HepG2 (cell line): Measurements from ENCODE around the gene CABP2. TPM values are rescaled to one million over a fixed set of nuclear protein-coding genes. Genes with fewer than 3 reads are reported as not detected.

Experiments
- ATAC-seq: fragments of 200-7000 bp; cut with Tn5 transposase; 3 replicates; pipeline ENCODE4 v1.9.1; 2020; ENCODE audit warnings: mild to moderate bottlenecking, moderate library complexity
- BruUV-seq: library from RNA; stranded (reverse); fragments of 400-500 nt; replicated peaks from 2 replicates; lab custom pipeline; 2021; lab: Mats Ljungman, UMichigan
- CTCF ChIA-PET: fragments of 300-600 bp; formaldehyde crosslinking; extraction: SDS; loops from one replicate; lab custom pipeline; 2021; ENCODE audit warnings: low total read pairs, inconsistent platforms, low intra/inter-chr PET ratio; lab: Yijun Ruan, JAX
- POLR2A ChIA-PET: fragments of 350-600 bp; sonication (Branson Sonifier 250); formaldehyde crosslinking; loops from one replicate; lab custom pipeline; 2020; ENCODE audit warnings: antibody characterized with exemption, inconsistent platforms; lab: Yijun Ruan, JAX
- DNase-seq: peaks from one replicate; pipeline ENCODE4 v3.0.0-alpha.2; 2015; ENCODE audit warnings: low spot score
- FAIRE-seq: peaks from 3 replicates; lab custom pipeline; 2011; peaks lifted over from hg19 to GRCh38; lab: Jason Lieb, UNC
- H2AFZ ChIP-seq: one replicate; pipeline ENCODE4 v1.6.1; 2011; ENCODE audit warnings: low read length, inconsistent platforms
- H3K27ac ChIP-seq: fragments of 300-600 bp; 3 replicates; pipeline ENCODE4 v1.8.0; 2011; ENCODE audit warnings: mixed run types, mild to moderate bottlenecking, mixed read lengths, low read length, inconsistent platforms; ENCODE audit not compliant: insufficient read depth; ENCODE audit errors: extremely low read length
- H3K27me3 ChIP-seq, 2 experiments: fragments of 200-600 bp in 1 of 2; 2 replicates in 1 of 2; 3 replicates in 1 of 2; pipeline versions ENCODE4 v1.6.0 to v1.8.0; 2011; ENCODE audit warnings: low read length in 2 of 2, mild to moderate bottlenecking in 2 of 2, moderate library complexity in 2 of 2, inconsistent platforms in 1 of 2; ENCODE audit not compliant: insufficient read depth in 2 of 2, control insufficient read depth in 1 of 2
- H3K36me3 ChIP-seq, 2 experiments: fragments of 200-600 bp in 1 of 2; replicated peaks in 1 of 2; 2 replicates in 1 of 2; 3 replicates in 1 of 2; pipeline versions ENCODE4 v1.5.1 to v1.8.0; 2011; ENCODE audit warnings: low read length in 2 of 2, inconsistent platforms in 1 of 2; ENCODE audit not compliant: insufficient read depth in 2 of 2, control insufficient read depth in 1 of 2
- H3K4me1 ChIP-seq: 2 replicates; pipeline ENCODE4 v1.5.1; 2012; ENCODE audit warnings: low read length, inconsistent platforms; ENCODE audit not compliant: insufficient read depth
- H3K4me2 ChIP-seq: 2 replicates; pipeline ENCODE4 v1.6.0; 2011; ENCODE audit warnings: low read depth, low read length, inconsistent platforms
- H3K4me3 ChIP-seq, 3 experiments: fragments of 200-600 bp in 1 of 3; sonication (generic), shearing (Covaris generic) in 1 of 3; replicated peaks in 1 of 3; 2 replicates each; pipeline ENCODE4 v1.5.1; 2011 to 2016; ENCODE audit warnings: low read length in 3 of 3, inconsistent platforms in 2 of 3, low read depth in 2 of 3, mild to moderate bottlenecking in 2 of 3, control low read depth in 1 of 3, mixed read lengths in 1 of 3; ENCODE audit not compliant: insufficient read depth in 1 of 3
- H3K79me2 ChIP-seq: one replicate; pipeline ENCODE4 v1.6.1; 2011; ENCODE audit warnings: low read length, inconsistent platforms; ENCODE audit not compliant: insufficient read depth
- H3K9ac ChIP-seq: 2 replicates; pipeline ENCODE4 v1.6.0; 2011; ENCODE audit warnings: mild to moderate bottlenecking, low read depth, low read length, inconsistent platforms; ENCODE audit not compliant: insufficient read depth
- H3K9me3 ChIP-seq: 2 replicates; pipeline ENCODE4 v1.5.1; 2012; ENCODE audit warnings: mild to moderate bottlenecking, low read length
- H4K20me1 ChIP-seq: 2 replicates; pipeline ENCODE4 v1.6.0; 2011; ENCODE audit warnings: inconsistent platforms, mild to moderate bottlenecking, low read length, moderate library complexity; ENCODE audit not compliant: insufficient read depth
- ADNP ChIP-seq: sonication (generic); formaldehyde crosslinking; IDR thresholded peaks from 2 replicates; pipeline ENCODE4 v1.4.0; 2020; ENCODE audit warnings: missing genetic modification reagents
- BCL6 ChIP-seq: IDR thresholded peaks from 2 replicates; pipeline ENCODE4 v1.6.1; 2016; ENCODE audit warnings: missing genetic modification reagents, missing compliant biosample characterization
- CTCF ChIP-seq: sonication (generic); formaldehyde crosslinking; IDR thresholded peaks from 2 replicates; pipeline ENCODE4 v1.5.0; 2020; ENCODE audit warnings: mild to moderate bottlenecking, missing genetic modification reagents, moderate library complexity
- E2F5 ChIP-seq: sonication (generic); formaldehyde crosslinking; conservative IDR thresholded peaks from 2 replicates; pipeline ENCODE4 v1.4.0; 2020; ENCODE audit warnings: missing genetic modification reagents
- ELF3 ChIP-seq: IDR thresholded peaks from 2 replicates; pipeline ENCODE4 v1.6.1; 2016; ENCODE audit warnings: missing genetic modification reagents, missing compliant biosample characterization
- GTF3A ChIP-seq: sonication (generic); formaldehyde crosslinking; conservative IDR thresholded peaks from 2 replicates; pipeline ENCODE4 v1.4.0; 2020; ENCODE audit warnings: mild to moderate bottlenecking, missing genetic modification reagents
- MAFG ChIP-seq: sonication (generic); formaldehyde crosslinking; IDR thresholded peaks from 2 replicates; pipeline ENCODE4 v1.5.1; 2020; ENCODE audit warnings: mild to moderate bottlenecking, missing genetic modification reagents
- NR2F6 ChIP-seq, 2 experiments: IDR thresholded peaks; 2 replicates each; pipeline ENCODE4 v1.6.1; 2016; ENCODE audit warnings: antibody characterized with exemption in 1 of 2, mild to moderate bottlenecking in 1 of 2
- TEAD3 ChIP-seq: optimal IDR thresholded peaks from 2 replicates; pipeline ENCODE3; 2016; ENCODE audit warnings: borderline replicate concordance
- TIGD3 ChIP-seq: sonication (generic); formaldehyde crosslinking; IDR thresholded peaks from 2 replicates; pipeline ENCODE4 v1.5.1; 2020; ENCODE audit warnings: mild to moderate bottlenecking, missing genetic modification reagents, borderline replicate concordance
- ZEB1 ChIP-seq: IDR thresholded peaks from 2 replicates; pipeline ENCODE4 v1.6.1; 2012; ENCODE audit warnings: mild to moderate bottlenecking, low read depth, inconsistent platforms; ENCODE audit not compliant: insufficient replicate concordance
- ZFP82 ChIP-seq: sonication (generic); formaldehyde crosslinking; IDR thresholded peaks from 2 replicates; pipeline ENCODE4 v1.5.1; 2020; ENCODE audit warnings: mild to moderate bottlenecking, missing genetic modification reagents, borderline replicate concordance
- ZNF282 ChIP-seq: fragments of 450-650 bp; IDR thresholded peaks from 2 replicates; pipeline ENCODE4 v1.6.1; 2018; ENCODE audit not compliant: partially characterized antibody
- ZNF431 ChIP-seq: sonication (generic); formaldehyde crosslinking; IDR thresholded peaks from 2 replicates; pipeline ENCODE4 v1.9.0; 2022; ENCODE audit warnings: missing genetic modification reagents, low read depth, mild to moderate bottlenecking, borderline replicate concordance
- ZNF619 ChIP-seq: sonication (generic); formaldehyde crosslinking; IDR thresholded peaks from 2 replicates; pipeline ENCODE4 v1.4.0; 2020; ENCODE audit warnings: mild to moderate bottlenecking, missing genetic modification reagents
- ZNF740 ChIP-seq: sonication (generic); formaldehyde crosslinking; IDR thresholded peaks from 2 replicates; pipeline ENCODE4 v1.4.0; 2020; ENCODE audit warnings: missing genetic modification reagents
- ZSCAN30 ChIP-seq: sonication (generic); formaldehyde crosslinking; IDR thresholded peaks from 2 replicates; pipeline ENCODE4 v1.5.0; 2020; ENCODE audit warnings: mild to moderate bottlenecking, missing genetic modification reagents
- WGBS: methylation state at CpG from one replicate; pipeline ENCODE4 v1.1.6; 2017; ENCODE audit warnings: low lambda C conversion rate; 5-methylcytosine and 5-hydroxymethylcytosine counted together
- in situ Hi-C: cut with HindIII; loops from 2 replicates; pipeline ENCODE4 v1.10.0; 2017; ENCODE audit warnings: low pct_unique_long_range_greater_than_20kb; ENCODE audit not compliant: extremely low pct_ligation_motif_present
- intact Hi-C: fragments of 100-400 bp; cut with micrococcal nuclease; formaldehyde crosslinking; loops from one replicate; pipeline ENCODE4 v1.10.0; 2022; ENCODE audit not compliant: unreplicated experiment
- polyA plus RNA-seq, 8 experiments: library from polyadenylated mRNA; depleted of rRNA in 3 of 8; stranded (reverse) in 7 of 8; unstranded in 1 of 8; fragments of >200 nt; fragmentation: Illumina TruSeq in 4 of 8; extraction: Trizol in 4 of 8; gene quantifications; 2 replicates each; pipeline versions ENCODE4 v1.2.1 to v1.2.3, GENCODE V29; 2011 to 2016; ENCODE audit warnings: low read depth in 4 of 8, missing spikeins in 1 of 8, mixed read lengths in 1 of 8; ENCODE audit not compliant: insufficient read depth in 1 of 8
- total RNA-seq, 5 experiments: library from RNA; depleted of rRNA; stranded (reverse); fragments of >200 nt; fragmentation: Illumina TruSeq; extraction: Trizol; gene quantifications; 2 replicates each; pipeline ENCODE4 v1.2.3, GENCODE V29; 2016; ENCODE audit warnings: low read depth in 1 of 5
- TF ChIP-seq, protein P1 (sequence below): IDR thresholded peaks from 2 replicates; pipeline ENCODE4 v1.6.1; 2016; ENCODE audit warnings: control low read depth

The CABP2 gene
- total and polyA plus RNA-seq, 2 of the 13 experiments (the other 11 are each of a cell fraction or from before 2014, with no cell fraction given) = not detected

DNA sequence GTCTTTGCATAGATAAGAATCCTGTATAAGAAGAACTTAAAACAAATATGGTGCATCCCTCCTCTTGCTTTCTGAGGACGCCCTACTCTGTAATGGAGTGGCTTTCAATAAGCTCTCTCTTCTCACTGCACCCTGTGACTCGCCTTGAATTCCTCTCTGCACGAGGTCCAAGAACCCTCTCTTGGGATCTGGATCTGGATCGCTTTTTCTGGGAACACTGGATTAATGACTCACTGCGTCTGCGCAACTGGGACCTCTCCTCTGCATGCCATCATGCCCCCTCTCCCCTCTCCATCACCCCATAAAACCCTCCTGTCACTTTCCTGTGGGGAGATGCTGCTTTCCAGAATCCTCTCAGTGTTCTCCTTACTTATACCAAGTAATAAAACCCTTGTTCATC is 15.1 kb upstream of the CABP2 start (continued):
- TF ChIP-seq TIGD3 (CRISPR knock-in tag) (no peak), CTCF (no peak)

DNA sequence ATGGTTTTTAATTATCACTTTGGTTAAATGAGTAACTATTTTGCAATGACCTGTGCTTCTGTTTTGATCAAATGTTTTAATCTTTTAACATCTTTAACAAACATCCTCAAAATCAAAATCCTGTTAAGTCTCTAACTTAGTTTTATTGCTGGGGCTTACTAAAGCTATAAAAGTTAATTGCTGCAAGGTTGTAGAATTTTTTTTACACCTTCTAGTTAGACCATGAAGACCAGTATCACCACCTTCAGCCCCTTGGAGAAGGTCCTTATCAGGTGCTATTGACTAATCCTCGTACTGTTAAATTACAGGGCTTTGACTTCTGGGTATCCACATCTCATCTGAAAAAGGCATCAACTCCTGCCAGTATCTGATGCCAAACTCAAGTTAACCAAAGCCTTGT is 12.3 kb upstream of the CABP2 start:
- H3K27me3 ChIP-seq = no peaks in the 10 kb centered on the region
- in situ Hi-C loops = no loop called here
- no peaks in the 10 kb centered on the region for H3K36me3 ChIP-seq
- no peak overlapping the region for H3K27ac ChIP-seq
- H3K79me2 ChIP-seq = no peaks in the 10 kb centered on the region
- FAIRE-seq (no peak), DNase-seq (no peak), ATAC-seq (no peak)
- POLR2A ChIA-PET = no interaction called here
- WGBS = 0% methylated on average over 1 of the region's 1 CpG
- no peak overlapping the region for H3K9ac ChIP-seq
- H2AFZ ChIP-seq = no peak overlapping the region
- H3K4me3 ChIP-seq = no peak overlapping the region
- no peaks in the 10 kb centered on the region for H4K20me1 ChIP-seq
- BruUV-seq = no TSS peak
- H3K4me2 ChIP-seq = no peak overlapping the region
- TF ChIP-seq ZSCAN30 (CRISPR knock-in tag) (no peak), E2F5 (CRISPR knock-in tag) (no peak), TEAD3 (CRISPR knock-in tag) (no peak), MAFG (no peak), NR2F6 (IDR thresholded peaks at IDR 0.05) (no peak), NR2F6 (CRISPR knock-in tag; IDR thresholded peaks at IDR 0.05) (no peak), ZNF619 (no peak), ZFP82 (CRISPR knock-in tag) (no peak), ZNF431 (CRISPR knock-in tag) (no peak), BCL6 (CRISPR knock-in tag) (no peak), ZNF282 (no peak), GTF3A (CRISPR knock-in tag) (no peak), ZEB1 (no peak), ADNP (CRISPR knock-in tag) (no peak), ZNF740 (CRISPR knock-in tag) (no peak), ELF3 (no peak)
- TF ChIP-seq, protein P1, sequence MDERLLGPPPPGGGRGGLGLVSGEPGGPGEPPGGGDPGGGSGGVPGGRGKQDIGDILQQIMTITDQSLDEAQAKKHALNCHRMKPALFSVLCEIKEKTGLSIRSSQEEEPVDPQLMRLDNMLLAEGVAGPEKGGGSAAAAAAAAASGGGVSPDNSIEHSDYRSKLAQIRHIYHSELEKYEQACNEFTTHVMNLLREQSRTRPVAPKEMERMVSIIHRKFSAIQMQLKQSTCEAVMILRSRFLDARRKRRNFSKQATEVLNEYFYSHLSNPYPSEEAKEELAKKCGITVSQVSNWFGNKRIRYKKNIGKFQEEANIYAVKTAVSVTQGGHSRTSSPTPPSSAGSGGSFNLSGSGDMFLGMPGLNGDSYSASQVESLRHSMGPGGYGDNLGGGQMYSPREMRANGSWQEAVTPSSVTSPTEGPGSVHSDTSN (CRISPR knock-in tag) = no peak
- intact Hi-C loops = no loop called here
- CTCF ChIA-PET = no interaction called here
- peaks cover 10% of the 10 kb centered on the region for H3K4me1 ChIP-seq
- peaks cover 24% of the 10 kb centered on the region for H3K9me3 ChIP-seq
